ENCODE data around the gene PRCD.

PRCD gene

GRCh38 chr17:76544546-76545365 is 4.9 kb downstream of the PRCD start:
- no peak for TF ChIP-seq CTCF (IDR thresholded peaks at IDR 0.05)
- Histone ChIP-seq H3K27ac (peak overlapping the region in 1 of 2 donors; percentile 52), H3K4me3 (peak overlapping the region; percentile 1)
- no peak for DNase-seq (ENCODE audit: low spot score)

- no peak overlapping the region for H3K27ac ChIP-seq
- H3K4me3 ChIP-seq = no peak overlapping the region
- no peak for DNase-seq (ENCODE audit: low spot score)
- no peak for TF ChIP-seq CTCF (IDR thresholded peaks at IDR 0.05)
Observed at GRCh38 chr17:76545918-76546555, 6.2 kb downstream of the PRCD start.

GRCh38 chr17:76546556-76547182 is 6.8 kb downstream of the PRCD start:
- Histone ChIP-seq H3K4me3 (no peak overlapping the region), H3K27ac (no peak overlapping the region)
- DNase-seq (ENCODE audit: low spot score) = no peak
- no peak for TF ChIP-seq CTCF (IDR thresholded peaks at IDR 0.05)

- TF ChIP-seq CTCF (IDR thresholded peaks at IDR 0.05) = peak; percentile 54
- Histone ChIP-seq H3K27ac (no peak overlapping the region), H3K4me3 (no peak overlapping the region)
- DNase-seq (ENCODE audit: low spot score) = peak; percentile 76
Observed at GRCh38 chr17:76547183-76547641, 7.4 kb downstream of the PRCD start.

- Histone ChIP-seq H3K4me3 (no peak overlapping the region), H3K27ac (no peak overlapping the region)
- no peak for TF ChIP-seq CTCF (IDR thresholded peaks at IDR 0.05)
- DNase-seq (ENCODE audit: low spot score) = no peak
Observed at GRCh38 chr17:76547642-76548202, 7.9 kb downstream of the PRCD start.

- no peak overlapping the region for H3K27ac ChIP-seq
- DNase-seq (ENCODE audit: low spot score) = no peak
- no peak for TF ChIP-seq CTCF (IDR thresholded peaks at IDR 0.05)
- H3K4me3 ChIP-seq = no peak overlapping the region
Observed at GRCh38 chr17:76548378-76549214, 8.8 kb downstream of the PRCD start.
